Activated T-cell treated with anti-CD3 and anti-CD28 coated beads for 4 hours (primary cell): Measurements from ENCODE around the gene BLOC1S4.

ENCODE experiments used
- DNase-seq: peaks from one replicate; pipeline ENCODE4 v3.0.0-alpha.2; 2020

BLOC1S4 gene

DNA sequence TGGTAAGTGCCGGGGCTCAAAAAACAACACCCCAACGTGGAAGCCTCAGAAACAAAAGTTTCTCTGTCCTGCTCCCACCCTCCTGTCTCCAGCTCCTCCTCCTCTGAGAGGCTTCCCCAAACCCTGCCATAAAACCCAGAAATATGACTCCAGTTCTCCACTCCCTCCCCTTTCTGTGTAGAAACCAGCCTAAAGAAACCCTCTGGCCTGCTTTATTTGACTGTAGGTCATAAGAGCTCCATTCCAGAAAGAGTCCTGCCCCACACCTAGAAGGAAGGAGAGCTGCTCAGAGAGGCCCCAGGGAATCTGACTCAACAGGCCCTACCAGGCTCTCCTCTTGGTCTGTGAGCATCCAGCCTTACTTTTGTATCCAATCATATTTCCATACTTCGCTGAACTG, 23.2 kb upstream of the BLOC1S4 start:
- DNase-seq: no peak

DNA sequence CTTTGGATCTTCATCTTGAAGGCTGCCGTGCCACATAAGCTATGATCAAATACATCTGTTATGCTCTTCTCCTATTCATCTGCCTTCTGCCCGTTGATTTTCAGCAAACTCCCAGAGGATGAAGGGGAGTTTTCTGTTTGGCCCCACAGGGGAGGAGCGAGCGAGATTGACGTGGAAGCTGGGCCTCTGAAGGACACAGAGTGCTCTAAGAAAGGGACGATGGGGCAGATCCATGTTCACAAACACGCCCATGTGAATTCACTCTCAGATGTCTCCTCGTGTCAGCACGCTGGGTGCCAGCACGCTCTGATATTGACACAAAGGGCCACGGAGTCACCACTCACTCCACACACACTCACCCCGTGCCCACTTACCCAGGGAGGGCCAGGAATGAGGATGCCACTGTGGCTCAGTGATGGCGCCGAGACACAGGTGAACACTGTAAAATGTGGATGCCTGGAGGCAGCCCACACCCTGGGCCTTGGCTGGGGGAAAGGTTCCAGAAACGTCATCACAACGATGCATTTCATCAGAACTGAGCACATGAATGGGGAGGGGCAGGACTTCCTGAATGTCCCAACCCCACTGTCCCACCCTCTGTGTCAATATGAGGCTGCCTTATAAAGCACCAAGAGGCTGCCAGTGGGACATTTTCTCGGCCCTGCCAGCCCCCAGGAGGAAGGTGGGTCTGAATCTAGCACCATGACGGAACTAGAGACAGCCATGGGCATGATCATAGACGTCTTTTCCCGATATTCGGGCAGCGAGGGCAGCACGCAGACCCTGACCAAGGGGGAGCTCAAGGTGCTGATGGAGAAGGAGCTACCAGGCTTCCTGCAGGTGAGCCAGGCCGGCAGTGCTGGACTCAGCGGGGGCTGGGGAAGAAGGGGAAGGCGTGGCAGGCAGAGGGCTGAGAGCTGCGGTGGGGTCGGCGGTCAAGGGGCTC, 22.5 kb upstream of the BLOC1S4 start, which contains the start of gene S100P:
TSS of gene S100P (plus strand) at position 648 of the 946 bp plus-strand sequence. CDS start at position 703, 55 bp downstream.
- DNase-seq: no peak

DNA sequence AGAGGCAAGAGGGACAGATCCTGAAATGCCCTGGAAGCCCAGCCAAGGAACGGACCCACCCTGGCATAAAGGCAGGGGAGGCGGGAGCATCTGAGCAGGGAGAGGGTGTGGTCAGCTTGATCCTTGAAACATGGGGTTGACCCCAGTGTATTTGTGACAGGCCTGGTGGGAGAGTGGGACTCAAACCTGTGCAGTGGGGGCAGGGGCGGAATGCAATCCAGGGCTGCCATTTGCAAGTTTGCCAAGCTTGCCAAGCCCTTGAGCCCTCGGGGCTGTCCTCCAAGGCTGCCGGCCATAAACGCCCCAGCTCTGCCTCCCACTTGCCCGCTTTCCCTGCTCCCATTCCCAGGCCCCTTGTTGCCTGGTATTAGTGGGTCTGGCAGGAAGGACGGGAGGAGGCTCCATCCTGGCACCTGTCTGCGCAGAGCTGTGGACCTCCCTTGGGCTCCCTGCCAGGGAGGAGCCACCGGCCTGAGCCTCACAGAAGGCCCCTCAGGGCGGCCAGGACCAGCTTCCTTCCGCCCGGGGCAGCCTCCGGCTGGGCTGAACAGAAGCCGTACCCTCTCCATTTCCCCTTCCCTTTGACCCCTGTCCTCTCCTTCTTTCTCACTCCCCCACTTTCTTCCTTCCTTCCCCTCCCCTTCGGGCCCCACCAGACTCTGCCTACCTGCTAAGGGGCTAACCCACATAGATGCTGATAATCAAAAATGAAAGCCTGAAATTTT, 21.6 kb upstream of the BLOC1S4 start:
- no peak for DNase-seq

DNA sequence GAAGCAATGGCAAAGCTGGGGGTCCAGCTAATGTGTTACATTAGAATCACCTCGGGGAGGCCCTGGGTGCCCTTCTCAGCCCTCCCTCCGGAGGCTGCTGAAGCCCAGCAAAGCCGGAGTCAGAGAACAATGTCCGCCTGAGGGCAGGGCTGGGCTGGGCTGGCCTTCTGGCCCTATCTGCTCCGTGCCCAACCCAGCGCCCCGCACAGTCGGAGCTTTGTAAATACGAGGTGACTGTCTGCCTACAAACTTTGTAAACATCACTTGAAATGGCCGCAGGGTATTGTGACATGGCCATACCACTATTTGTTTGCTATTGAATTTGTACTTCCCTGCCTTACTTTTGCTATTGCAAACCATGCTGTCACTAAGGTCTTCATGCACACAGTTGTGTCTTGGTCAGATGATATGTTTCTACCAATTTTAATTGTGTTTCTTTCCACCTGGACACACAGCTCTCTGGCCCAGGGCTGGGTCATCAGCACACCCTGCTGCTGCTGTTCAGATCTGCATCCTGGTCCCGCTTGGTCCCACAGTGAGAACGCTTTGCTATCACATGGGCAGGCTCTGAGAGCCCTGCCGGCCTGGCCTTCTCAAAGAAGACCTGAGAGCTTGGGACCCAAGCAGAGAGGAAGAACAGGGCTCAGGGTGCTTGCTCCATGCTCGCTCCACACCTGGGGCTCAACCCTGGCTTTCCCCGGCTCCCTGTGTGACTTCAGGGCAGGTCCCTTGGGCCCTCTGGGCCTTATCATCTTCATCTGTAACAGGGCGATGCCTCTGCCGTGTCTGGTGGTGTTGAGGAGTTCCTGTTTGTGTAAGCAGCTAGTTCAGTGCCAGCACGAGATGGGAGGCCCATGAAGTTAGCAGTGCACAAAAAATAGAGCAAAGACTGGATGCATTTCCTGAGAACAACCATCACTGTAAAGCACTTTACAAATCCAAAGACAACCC, 20.0 kb upstream of the BLOC1S4 start:
- no peak for DNase-seq

DNA sequence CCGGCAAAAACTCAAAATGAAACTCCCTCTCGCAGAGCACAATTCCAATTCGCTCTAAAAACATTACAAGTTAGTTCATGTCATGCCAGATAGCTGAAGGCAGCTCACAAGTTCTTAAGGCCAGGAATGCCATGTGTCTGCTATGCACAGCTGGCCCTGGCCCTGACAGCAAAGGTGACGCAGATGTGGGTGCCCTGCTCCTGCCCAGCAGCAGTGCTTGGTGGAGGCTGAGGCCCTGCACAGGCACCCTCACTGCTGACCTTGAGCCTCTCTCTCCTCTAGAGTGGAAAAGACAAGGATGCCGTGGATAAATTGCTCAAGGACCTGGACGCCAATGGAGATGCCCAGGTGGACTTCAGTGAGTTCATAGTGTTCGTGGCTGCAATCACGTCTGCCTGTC, 19.4 kb upstream of the BLOC1S4 start:
- DNase-seq: no peak

DNA sequence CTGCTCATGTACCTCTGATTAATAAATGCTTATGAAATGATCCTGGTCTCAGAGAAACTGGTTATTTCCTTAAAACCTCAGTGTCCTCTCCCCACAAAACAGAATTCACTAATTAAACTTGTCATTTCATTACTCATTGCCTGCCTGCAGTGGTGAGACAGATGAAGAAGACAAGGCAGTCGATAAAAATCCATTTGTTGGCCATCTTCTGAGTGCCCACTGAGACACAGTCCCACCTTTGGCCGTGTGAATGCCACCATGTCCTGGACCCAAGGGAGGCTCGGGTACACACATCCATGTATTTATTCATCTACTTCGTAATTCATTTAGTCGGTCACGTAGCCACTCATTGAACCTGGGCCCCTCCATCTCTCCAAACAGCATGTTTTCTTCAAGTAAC, 18.8 kb upstream of the BLOC1S4 start:
- DNase-seq: no peak

DNA sequence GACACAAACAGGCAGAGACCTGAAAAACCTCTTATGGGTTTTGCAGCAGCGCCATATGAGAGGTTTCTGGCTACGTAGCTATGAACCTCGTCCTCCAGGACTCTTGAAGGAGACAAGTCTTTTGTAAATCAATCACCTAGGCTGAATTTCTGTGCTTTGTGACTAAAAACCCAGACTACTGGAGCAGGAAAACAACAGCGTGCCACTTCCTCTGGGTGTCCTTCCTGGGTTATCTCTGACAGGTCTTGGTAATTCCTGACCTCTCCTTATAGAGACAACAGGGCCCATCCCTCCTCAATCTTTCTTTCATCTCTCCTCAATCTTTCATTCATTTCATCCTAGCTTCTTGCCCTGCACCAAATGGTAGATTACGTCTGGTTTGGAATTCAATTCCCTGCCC, 16.6 kb upstream of the BLOC1S4 start:
- no peak for DNase-seq

DNA sequence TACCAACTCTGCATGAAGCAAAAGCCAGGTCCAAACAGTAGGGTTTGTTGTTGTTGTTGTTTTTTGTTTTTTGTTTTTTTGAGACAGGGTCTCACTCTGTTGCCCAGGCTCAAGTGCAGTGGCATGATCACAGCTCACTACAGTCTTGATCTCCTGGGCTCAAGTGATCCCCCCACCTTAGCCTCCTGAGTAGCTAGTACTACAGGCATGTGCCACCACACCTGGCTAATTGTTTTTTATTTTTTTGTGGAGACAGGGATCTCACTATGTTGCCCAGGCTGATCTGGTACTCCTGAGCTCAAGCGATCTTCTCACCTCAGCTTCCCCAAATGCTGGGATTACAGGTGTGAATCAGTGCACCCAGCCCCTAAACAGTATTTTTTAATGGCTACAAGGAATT, 16.1 kb upstream of the BLOC1S4 start:
- no peak for DNase-seq

DNA sequence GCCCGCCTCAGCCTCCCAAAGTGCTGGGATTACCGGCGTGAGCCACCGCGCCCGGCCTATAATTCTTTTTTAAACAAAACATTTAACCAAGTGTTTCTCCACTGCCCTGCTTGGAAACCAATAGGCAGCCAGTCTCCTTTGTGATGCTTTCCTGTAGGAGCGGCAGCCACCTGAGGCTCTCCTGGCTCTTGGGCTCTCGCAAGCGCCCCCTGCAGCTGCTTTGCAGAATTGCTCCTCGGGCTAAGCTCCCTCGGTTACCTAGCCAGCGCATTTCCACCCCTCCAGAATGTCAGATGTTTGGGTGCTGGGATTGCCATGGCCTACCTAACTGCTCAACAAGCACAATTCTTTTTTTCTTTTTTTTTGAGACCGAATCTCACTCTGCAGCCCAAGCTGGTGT, 14.6 kb upstream of the BLOC1S4 start:
- DNase-seq: no peak

DNA sequence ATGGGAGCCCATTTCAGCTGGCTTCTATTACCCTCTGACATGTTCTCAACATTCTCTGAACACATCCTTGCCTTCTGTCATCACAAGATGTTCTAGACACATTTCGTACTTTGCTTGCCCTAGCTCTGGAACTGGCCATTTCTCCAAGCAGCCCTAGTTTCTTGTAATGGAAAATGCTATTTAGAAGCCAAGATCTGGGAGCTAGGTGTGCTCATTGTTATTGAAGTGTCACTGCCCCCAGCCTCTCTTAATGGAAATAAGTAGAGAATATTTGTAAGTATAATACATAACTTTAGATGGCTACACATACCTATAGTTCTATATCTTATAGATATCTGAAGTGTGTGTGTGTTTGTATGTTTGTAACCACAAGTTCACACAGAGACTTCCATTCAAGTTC, 13.2 kb upstream of the BLOC1S4 start:
- no peak for DNase-seq

DNA sequence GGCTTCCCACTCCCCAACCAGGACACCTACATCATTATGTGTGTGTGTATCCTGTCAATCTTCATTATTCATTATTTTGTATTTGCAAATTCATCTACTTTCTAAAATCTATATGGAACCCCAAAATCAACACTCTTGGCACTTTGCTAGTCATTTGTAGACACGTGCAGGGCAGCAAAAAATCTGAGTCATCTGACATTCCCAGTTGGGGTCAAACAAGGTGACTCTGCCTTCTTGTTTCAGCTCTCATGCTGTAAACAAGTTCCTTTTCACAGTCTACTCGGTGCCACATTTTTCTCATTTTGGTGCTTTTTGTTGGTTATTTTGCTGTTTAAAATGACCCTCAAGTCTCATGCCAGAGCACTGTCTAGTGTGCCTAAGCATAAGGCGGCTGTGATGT, 12.2 kb upstream of the BLOC1S4 start:
- no peak for DNase-seq

DNA sequence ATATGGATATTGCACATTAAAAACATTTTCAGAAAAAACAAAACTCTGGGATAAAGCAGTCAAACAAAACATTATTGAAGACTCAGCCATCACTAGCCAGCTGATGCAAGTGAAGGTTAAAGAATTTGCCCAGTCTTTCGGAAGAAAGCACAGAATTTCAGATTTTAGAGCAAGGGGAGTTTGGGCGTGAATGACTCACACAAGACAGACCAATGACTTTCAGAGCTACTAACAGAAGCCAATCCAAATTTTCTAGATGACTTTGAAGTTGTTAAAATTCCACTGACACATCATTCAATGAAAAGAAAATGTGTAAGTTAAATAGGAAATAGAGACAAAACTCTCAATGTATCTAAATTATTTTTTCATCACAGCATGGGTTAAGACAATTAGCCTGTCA, 10.3 kb upstream of the BLOC1S4 start:
- DNase-seq: no peak

DNA sequence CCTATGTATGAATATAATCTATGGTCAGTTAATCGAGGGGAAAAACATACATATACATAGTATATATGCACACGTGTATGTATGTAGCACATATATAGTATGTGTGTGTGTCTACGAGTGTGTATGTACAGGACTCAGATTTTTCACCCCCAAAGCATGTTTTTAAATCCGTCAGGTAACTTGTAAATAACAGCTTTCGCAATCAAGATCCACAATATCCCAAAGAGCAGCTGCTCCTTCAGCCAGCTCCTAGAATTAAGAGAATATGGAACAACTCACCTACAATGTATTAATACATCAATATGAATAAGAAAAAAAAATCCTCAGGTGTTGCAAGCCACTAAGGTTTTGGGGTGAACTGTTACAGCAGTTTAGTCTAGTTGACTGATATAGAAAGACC, 9.8 kb upstream of the BLOC1S4 start:
- DNase-seq: no peak

DNA sequence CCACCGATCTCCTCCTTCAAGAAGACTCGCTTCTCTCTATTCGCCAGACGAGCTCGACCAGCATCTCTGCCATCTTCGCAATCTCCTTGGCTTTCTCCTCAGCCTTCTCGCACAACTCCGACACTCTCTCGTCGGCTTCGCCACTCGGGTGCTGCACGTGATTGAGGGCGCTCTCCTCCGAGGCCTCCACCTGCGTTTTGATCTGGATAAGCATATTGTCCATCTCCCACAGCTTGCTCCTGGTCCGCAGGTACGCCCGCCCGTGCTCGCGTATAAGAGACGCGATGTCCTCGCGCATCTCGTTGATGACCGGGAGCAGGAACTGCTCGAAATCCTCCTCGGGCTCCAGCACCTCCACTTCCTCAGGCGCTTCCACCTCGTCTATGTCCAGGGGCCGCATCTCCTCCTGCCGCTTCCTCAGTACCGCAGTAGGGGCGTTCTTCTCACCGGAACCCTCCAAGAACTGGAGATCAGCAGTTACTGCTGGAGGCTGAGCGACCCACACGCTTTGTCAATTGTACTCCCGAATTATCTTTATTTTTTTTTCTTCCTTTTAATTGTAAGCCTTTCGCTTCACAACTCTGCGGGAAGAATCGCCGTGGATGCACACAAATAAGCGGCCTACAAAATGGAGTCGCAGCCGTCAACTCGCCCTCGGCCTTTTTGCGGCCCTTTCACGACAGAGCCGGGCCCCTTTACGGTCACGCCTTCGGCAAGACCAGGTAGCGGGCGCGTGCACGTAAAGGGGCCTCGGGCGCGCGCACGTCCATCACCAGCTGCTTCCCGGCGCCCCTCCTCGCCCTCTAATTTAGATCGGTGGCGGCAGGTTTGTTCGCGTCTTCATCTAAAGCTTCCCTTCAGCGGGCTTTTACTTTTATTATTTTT, 6.5 kb upstream of the BLOC1S4 start, which contains the start of gene MRFAP1L1:
TSS of gene MRFAP1L1 (minus strand) at position 636 of the 885 bp plus-strand sequence. CDS start at position 400, 236 bp downstream.
- peak; percentile 94 for DNase-seq

DNA sequence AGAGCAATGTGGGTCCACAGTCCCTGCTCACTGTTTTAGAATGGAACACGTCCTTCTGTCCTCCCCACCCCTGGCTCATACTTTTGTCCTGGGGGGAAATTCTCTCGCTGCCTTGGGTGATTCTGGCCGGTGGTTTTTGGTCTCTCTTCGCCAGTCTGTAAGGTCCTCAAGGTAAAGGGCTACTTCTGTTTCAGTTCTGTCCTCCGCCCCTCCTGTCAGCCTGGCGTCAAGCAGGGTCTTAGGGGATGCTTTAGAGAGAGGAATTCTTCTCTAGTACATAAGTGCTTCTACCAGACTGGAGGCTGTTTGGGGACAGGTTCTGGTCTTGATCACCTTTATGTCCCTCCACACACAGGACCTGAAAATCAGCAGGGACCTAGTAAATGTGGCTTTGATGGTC, 5.7 kb upstream of the BLOC1S4 start:
- DNase-seq: no peak

DNA sequence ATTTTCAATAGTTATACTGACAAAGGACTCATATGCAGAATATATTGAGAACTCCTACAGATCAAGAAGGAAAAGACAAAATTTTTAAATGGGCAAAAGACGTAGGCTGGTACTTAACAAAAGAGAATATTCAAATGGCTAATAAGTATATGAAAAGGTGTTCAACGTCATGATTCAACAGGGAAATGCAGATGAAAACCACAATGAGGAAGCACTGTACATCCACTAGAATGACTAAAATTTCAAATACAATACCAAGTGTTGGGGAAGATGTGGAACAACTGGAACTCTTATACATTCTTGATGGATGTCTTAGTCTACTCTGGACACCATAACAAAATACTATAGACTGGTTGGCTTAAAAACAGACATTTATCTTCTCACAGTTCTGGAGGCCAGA, 5.0 kb upstream of the BLOC1S4 start:
- no peak for DNase-seq

DNA sequence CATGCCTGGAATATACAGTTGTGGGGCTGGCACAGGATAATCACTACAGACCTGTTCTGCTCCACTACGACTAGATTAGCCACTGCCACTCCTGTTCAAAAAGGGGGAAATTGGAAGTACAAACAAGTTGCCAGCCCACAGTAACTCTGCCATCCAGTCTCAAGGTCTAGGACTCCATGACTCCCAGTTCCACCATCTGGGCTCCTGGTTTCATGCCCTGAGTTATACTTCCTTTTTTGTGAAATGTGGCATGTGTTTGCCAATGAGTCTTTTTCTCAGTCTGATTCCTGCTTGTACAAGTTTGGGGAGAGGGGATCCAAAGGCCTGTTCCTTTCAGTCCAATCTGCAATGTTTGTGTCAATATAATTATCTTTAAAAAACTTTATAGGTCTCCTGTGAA, 1.0 kb upstream of the BLOC1S4 start:
- DNase-seq: no peak

DNA sequence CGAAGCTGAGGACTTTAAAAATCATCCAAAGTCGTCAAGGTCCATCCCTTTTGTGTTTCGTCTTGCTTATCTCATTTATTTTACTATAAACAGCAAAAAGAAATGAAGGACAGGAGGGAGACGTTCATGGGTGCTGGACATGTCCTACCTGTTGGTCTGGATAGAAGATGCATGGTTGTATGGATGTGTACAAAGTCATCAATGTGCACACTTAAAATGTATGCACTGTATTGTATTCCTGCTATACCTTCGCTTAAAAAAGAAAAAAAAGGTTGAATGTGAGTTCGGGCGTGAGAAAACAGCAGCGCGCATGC, 313 bp upstream of the BLOC1S4 start:
- DNase-seq: no peak

DNA sequence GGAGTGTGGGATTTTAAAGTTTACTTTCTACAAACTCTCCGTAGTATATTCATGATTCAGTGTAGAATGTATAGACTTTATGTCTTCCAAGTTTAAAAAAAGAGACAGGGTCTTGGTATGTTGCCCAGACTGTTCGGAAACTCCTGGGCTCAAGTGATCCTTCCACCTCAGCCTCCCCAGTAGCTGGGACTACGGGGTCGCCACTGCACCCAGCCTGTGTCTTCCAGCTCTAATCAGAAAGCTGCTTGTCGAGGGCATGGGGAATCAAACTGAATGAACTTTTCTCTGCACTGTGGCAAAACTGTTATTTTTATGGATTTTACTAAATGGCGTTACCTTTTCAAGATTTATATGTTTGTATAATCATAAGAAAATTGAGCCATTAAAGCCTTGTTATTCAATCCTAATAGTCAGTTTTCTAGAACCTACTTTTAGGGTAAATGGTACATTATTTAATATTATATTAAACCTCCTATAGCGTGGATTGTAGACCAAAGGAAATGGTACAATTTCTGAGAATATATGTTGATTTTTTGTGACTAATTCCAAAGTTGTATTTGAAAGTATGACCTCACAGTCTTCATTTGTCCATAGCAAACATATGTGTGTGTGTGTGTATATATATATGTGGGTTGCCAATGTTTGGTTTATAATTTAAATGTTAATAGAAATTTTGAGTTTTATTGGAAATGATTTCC, 1.1 kb downstream of the BLOC1S4 start:
- DNase-seq: no peak

DNA sequence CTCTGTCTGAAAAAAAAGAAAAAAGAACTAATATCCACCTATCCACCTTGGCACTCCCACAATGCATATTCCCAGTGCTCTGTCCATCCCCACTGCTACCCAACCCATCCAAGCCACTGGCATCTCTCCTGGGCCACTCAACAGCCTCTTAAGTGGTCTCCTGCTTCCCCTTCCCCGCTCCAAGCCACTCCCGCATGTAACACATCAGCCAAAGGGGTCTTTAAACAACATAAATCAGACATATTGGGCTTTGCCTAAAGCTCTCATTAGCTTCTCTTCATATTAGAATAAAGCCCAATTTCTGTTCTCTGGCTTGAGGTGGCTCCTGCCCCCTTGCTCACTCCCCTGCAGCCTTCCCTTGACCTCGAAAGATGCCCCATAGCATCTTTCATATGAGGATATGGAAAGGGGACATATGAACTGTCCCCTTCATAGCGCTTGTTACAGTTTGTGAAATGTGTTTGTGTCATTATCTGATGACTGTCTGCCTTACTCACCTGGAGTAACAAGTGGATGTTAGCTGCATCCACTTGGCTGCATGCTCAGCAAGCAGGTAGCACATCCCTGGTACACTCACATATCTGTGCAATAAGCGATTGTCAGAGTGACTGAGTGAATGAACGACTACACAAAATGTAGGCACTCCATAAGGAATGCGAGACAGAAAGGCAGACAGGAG, 3.1 kb downstream of the BLOC1S4 start:
- DNase-seq: no peak
